HepG2 (cell line): Measurements from ENCODE around the gene TMEM232. TPM values are rescaled to one million over a fixed set of nuclear protein-coding genes. Genes with fewer than 3 reads are reported as not detected.

Source experiments
- ATAC-seq: fragments of 200-7000 bp; cut with Tn5 transposase; 3 replicates; pipeline ENCODE4 v1.9.1; 2020; ENCODE audit warnings: mild to moderate bottlenecking, moderate library complexity
- BruUV-seq: library from RNA; stranded (reverse); fragments of 400-500 nt; replicated peaks from 2 replicates; lab custom pipeline; 2021; lab: Mats Ljungman, UMichigan
- CTCF ChIA-PET: fragments of 300-600 bp; formaldehyde crosslinking; extraction: SDS; loops from one replicate; lab custom pipeline; 2021; ENCODE audit warnings: low total read pairs, inconsistent platforms, low intra/inter-chr PET ratio; lab: Yijun Ruan, JAX
- POLR2A ChIA-PET: fragments of 350-600 bp; sonication (Branson Sonifier 250); formaldehyde crosslinking; loops from one replicate; lab custom pipeline; 2020; ENCODE audit warnings: antibody characterized with exemption, inconsistent platforms; lab: Yijun Ruan, JAX
- DNase-seq: peaks from one replicate; pipeline ENCODE4 v3.0.0-alpha.2; 2015; ENCODE audit warnings: low spot score
- FAIRE-seq: peaks from 3 replicates; lab custom pipeline; 2011; peaks lifted over from hg19 to GRCh38; lab: Jason Lieb, UNC
- H2AFZ ChIP-seq: one replicate; pipeline ENCODE4 v1.6.1; 2011; ENCODE audit warnings: low read length, inconsistent platforms
- H3K27ac ChIP-seq: fragments of 300-600 bp; 3 replicates; pipeline ENCODE4 v1.8.0; 2011; ENCODE audit warnings: mixed run types, mild to moderate bottlenecking, mixed read lengths, low read length, inconsistent platforms; ENCODE audit not compliant: insufficient read depth; ENCODE audit errors: extremely low read length
- H3K27me3 ChIP-seq, 2 experiments: fragments of 200-600 bp in 1 of 2; 2 replicates in 1 of 2; 3 replicates in 1 of 2; pipeline versions ENCODE4 v1.6.0 to v1.8.0; 2011; ENCODE audit warnings: low read length in 2 of 2, mild to moderate bottlenecking in 2 of 2, moderate library complexity in 2 of 2, inconsistent platforms in 1 of 2; ENCODE audit not compliant: insufficient read depth in 2 of 2, control insufficient read depth in 1 of 2
- H3K36me3 ChIP-seq, 2 experiments: fragments of 200-600 bp in 1 of 2; replicated peaks in 1 of 2; 2 replicates in 1 of 2; 3 replicates in 1 of 2; pipeline versions ENCODE4 v1.5.1 to v1.8.0; 2011; ENCODE audit warnings: low read length in 2 of 2, inconsistent platforms in 1 of 2; ENCODE audit not compliant: insufficient read depth in 2 of 2, control insufficient read depth in 1 of 2
- H3K4me1 ChIP-seq: 2 replicates; pipeline ENCODE4 v1.5.1; 2012; ENCODE audit warnings: low read length, inconsistent platforms; ENCODE audit not compliant: insufficient read depth
- H3K4me2 ChIP-seq: 2 replicates; pipeline ENCODE4 v1.6.0; 2011; ENCODE audit warnings: low read depth, low read length, inconsistent platforms
- H3K4me3 ChIP-seq, 3 experiments: fragments of 200-600 bp in 1 of 3; sonication (generic), shearing (Covaris generic) in 1 of 3; replicated peaks in 1 of 3; 2 replicates each; pipeline ENCODE4 v1.5.1; 2011 to 2016; ENCODE audit warnings: low read length in 3 of 3, inconsistent platforms in 2 of 3, low read depth in 2 of 3, mild to moderate bottlenecking in 2 of 3, control low read depth in 1 of 3, mixed read lengths in 1 of 3; ENCODE audit not compliant: insufficient read depth in 1 of 3
- H3K79me2 ChIP-seq: one replicate; pipeline ENCODE4 v1.6.1; 2011; ENCODE audit warnings: low read length, inconsistent platforms; ENCODE audit not compliant: insufficient read depth
- H3K9ac ChIP-seq: 2 replicates; pipeline ENCODE4 v1.6.0; 2011; ENCODE audit warnings: mild to moderate bottlenecking, low read depth, low read length, inconsistent platforms; ENCODE audit not compliant: insufficient read depth
- H3K9me3 ChIP-seq: 2 replicates; pipeline ENCODE4 v1.5.1; 2012; ENCODE audit warnings: mild to moderate bottlenecking, low read length
- H4K20me1 ChIP-seq: 2 replicates; pipeline ENCODE4 v1.6.0; 2011; ENCODE audit warnings: inconsistent platforms, mild to moderate bottlenecking, low read length, moderate library complexity; ENCODE audit not compliant: insufficient read depth
- CEBPB ChIP-seq: IDR thresholded peaks from 2 replicates; pipeline ENCODE4 v1.6.1; 2011; ENCODE audit warnings: low read depth, low read length, improper control_type of control experiment, borderline replicate concordance
- PAWR ChIP-seq: sonication (generic); formaldehyde crosslinking; IDR thresholded peaks from 2 replicates; pipeline ENCODE4 v1.4.0; 2020; ENCODE audit warnings: missing genetic modification reagents, mild to moderate bottlenecking, borderline replicate concordance
- SKI ChIP-seq: fragments of 450-650 bp; IDR thresholded peaks from one replicate; pipeline ENCODE4 v1.6.1; 2018; ENCODE audit warnings: mild to moderate bottlenecking; ENCODE audit not compliant: partially characterized antibody
- SRY ChIP-seq: sonication (generic); formaldehyde crosslinking; IDR thresholded peaks from 2 replicates; pipeline ENCODE4 v1.8.0; 2022; ENCODE audit warnings: mild to moderate bottlenecking, missing genetic modification reagents
- ZNF431 ChIP-seq: sonication (generic); formaldehyde crosslinking; IDR thresholded peaks from 2 replicates; pipeline ENCODE4 v1.9.0; 2022; ENCODE audit warnings: missing genetic modification reagents, low read depth, mild to moderate bottlenecking, borderline replicate concordance
- WGBS: methylation state at CpG from one replicate; pipeline ENCODE4 v1.1.6; 2017; ENCODE audit warnings: low lambda C conversion rate; 5-methylcytosine and 5-hydroxymethylcytosine counted together
- in situ Hi-C: cut with HindIII; loops from 2 replicates; pipeline ENCODE4 v1.10.0; 2017; ENCODE audit warnings: low pct_unique_long_range_greater_than_20kb; ENCODE audit not compliant: extremely low pct_ligation_motif_present
- intact Hi-C: fragments of 100-400 bp; cut with micrococcal nuclease; formaldehyde crosslinking; loops from one replicate; pipeline ENCODE4 v1.10.0; 2022; ENCODE audit not compliant: unreplicated experiment
- polyA plus RNA-seq, 8 experiments: library from polyadenylated mRNA; depleted of rRNA in 3 of 8; stranded (reverse) in 7 of 8; unstranded in 1 of 8; fragments of >200 nt; fragmentation: Illumina TruSeq in 4 of 8; extraction: Trizol in 4 of 8; gene quantifications; 2 replicates each; pipeline versions ENCODE4 v1.2.1 to v1.2.3, GENCODE V29; 2011 to 2016; ENCODE audit warnings: low read depth in 4 of 8, missing spikeins in 1 of 8, mixed read lengths in 1 of 8; ENCODE audit not compliant: insufficient read depth in 1 of 8
- total RNA-seq, 5 experiments: library from RNA; depleted of rRNA; stranded (reverse); fragments of >200 nt; fragmentation: Illumina TruSeq; extraction: Trizol; gene quantifications; 2 replicates each; pipeline ENCODE4 v1.2.3, GENCODE V29; 2016; ENCODE audit warnings: low read depth in 1 of 5
- TF ChIP-seq, protein P1 (sequence below): sonication (generic); formaldehyde crosslinking; IDR thresholded peaks from 2 replicates; pipeline ENCODE4 v1.9.0; 2021; ENCODE audit warnings: mild to moderate bottlenecking, missing genetic modification reagents

Gene TMEM232
- total and polyA plus RNA-seq, 2 of the 13 experiments (the other 11 are each of a cell fraction or from before 2014, with no cell fraction given), result 0.29 to 0.71 TPM

- POLR2A ChIA-PET, result no interaction called here
- 34% methylated on average over 2 of the region's 2 CpGs for WGBS
These were observed 349.1 kb downstream of the TMEM232 start for GRCh38 chr5:110377361-110377760.

More at GRCh38 chr5:110377361-110377760, 349.1 kb downstream of the TMEM232 start:
- Histone ChIP-seq H4K20me1 (no peaks in the 10 kb centered on the region), H3K9ac (no peak overlapping the region), H3K27ac (no peak overlapping the region), H3K9me3 (no peaks in the 10 kb centered on the region), H3K4me2 (no peak overlapping the region), H2AFZ (no peak overlapping the region), H3K4me1 (no peaks in the 10 kb centered on the region), H3K4me3 (no peak overlapping the region), H3K36me3 (no peaks in the 10 kb centered on the region), H3K79me2 (no peaks in the 10 kb centered on the region), H3K27me3 (no peaks in the 10 kb centered on the region)
- in situ Hi-C loops, result no loop called here
- TF ChIP-seq ZNF431 (CRISPR knock-in tag), result no peak
- TF ChIP-seq CEBPB, result 0 out of 2 replicates have a peak, but pooled peaks have one; percentile 7
- TF ChIP-seq SRY (CRISPR knock-in tag), result no peak
- TF ChIP-seq SKI, result no peak
- TF ChIP-seq PAWR (CRISPR knock-in tag), result no peak
- TF ChIP-seq, protein P1, sequence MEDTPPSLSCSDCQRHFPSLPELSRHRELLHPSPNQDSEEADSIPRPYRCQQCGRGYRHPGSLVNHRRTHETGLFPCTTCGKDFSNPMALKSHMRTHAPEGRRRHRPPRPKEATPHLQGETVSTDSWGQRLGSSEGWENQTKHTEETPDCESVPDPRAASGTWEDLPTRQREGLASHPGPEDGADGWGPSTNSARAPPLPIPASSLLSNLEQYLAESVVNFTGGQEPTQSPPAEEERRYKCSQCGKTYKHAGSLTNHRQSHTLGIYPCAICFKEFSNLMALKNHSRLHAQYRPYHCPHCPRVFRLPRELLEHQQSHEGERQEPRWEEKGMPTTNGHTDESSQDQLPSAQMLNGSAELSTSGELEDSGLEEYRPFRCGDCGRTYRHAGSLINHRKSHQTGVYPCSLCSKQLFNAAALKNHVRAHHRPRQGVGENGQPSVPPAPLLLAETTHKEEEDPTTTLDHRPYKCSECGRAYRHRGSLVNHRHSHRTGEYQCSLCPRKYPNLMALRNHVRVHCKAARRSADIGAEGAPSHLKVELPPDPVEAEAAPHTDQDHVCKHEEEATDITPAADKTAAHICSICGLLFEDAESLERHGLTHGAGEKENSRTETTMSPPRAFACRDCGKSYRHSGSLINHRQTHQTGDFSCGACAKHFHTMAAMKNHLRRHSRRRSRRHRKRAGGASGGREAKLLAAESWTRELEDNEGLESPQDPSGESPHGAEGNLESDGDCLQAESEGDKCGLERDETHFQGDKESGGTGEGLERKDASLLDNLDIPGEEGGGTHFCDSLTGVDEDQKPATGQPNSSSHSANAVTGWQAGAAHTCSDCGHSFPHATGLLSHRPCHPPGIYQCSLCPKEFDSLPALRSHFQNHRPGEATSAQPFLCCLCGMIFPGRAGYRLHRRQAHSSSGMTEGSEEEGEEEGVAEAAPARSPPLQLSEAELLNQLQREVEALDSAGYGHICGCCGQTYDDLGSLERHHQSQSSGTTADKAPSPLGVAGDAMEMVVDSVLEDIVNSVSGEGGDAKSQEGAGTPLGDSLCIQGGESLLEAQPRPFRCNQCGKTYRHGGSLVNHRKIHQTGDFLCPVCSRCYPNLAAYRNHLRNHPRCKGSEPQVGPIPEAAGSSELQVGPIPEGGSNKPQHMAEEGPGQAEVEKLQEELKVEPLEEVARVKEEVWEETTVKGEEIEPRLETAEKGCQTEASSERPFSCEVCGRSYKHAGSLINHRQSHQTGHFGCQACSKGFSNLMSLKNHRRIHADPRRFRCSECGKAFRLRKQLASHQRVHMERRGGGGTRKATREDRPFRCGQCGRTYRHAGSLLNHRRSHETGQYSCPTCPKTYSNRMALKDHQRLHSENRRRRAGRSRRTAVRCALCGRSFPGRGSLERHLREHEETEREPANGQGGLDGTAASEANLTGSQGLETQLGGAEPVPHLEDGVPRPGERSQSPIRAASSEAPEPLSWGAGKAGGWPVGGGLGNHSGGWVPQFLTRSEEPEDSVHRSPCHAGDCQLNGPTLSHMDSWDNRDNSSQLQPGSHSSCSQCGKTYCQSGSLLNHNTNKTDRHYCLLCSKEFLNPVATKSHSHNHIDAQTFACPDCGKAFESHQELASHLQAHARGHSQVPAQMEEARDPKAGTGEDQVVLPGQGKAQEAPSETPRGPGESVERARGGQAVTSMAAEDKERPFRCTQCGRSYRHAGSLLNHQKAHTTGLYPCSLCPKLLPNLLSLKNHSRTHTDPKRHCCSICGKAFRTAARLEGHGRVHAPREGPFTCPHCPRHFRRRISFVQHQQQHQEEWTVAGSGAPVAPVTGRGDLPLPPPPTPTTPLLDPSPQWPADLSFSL (CRISPR knock-in tag), result no peak
- intact Hi-C loops, result no loop called here
- DNase-seq (no peak), FAIRE-seq (no peak), ATAC-seq (no peak)
- CTCF ChIA-PET, result no interaction called here
- no TSS peak for BruUV-seq
